Endodermal cell (in vitro differentiated cells): ENCODE results near the gene MSANTD3. TPM values are rescaled to one million over a fixed set of nuclear protein-coding genes. Genes with fewer than 3 reads are reported as not detected.

ENCODE experiments used
- DNase-seq: peaks from one replicate; pipeline ENCODE4 v3.0.0-alpha.2; 2017
- H3K27ac ChIP-seq: 2 replicates; pipeline ENCODE4 v1.5.1; 2013; ENCODE audit warnings: mild to moderate bottlenecking, low read depth, low read length, moderate library complexity
- H3K27me3 ChIP-seq: 2 replicates; pipeline ENCODE4 v1.6.1; 2013; ENCODE audit warnings: mild to moderate bottlenecking, low read length, moderate library complexity; ENCODE audit not compliant: insufficient read depth, control insufficient read depth, poor library complexity, severe bottlenecking
- H3K36me3 ChIP-seq: 2 replicates; pipeline ENCODE4 v1.7.0; 2013; ENCODE audit warnings: mild to moderate bottlenecking, low read length, moderate library complexity; ENCODE audit not compliant: control insufficient read depth, insufficient read depth
- H3K4me1 ChIP-seq: one replicate; pipeline ENCODE4 v1.7.0; 2013; ENCODE audit warnings: low read length; ENCODE audit not compliant: control insufficient read depth, insufficient read depth
- H3K4me3 ChIP-seq: 2 replicates; pipeline ENCODE4 v1.5.1; 2013; ENCODE audit warnings: mild to moderate bottlenecking, low read length, moderate library complexity
- H3K9ac ChIP-seq: 2 replicates; pipeline ENCODE4 v1.6.1; 2013; ENCODE audit warnings: mild to moderate bottlenecking, low read length, moderate library complexity; ENCODE audit not compliant: poor library complexity, severe bottlenecking; ENCODE audit errors: extremely low read depth
- H3K9me3 ChIP-seq: 2 replicates; pipeline ENCODE4 v1.6.1; 2013; ENCODE audit warnings: mild to moderate bottlenecking, low read length, moderate library complexity; ENCODE audit not compliant: control insufficient read depth
- H3K27ac Mint-ChIP-seq: 2 replicates; pipeline ENCODE4 v1.8.0; 2020; ENCODE audit warnings: mixed read lengths
- H3K27me3 Mint-ChIP-seq: 2 replicates; pipeline ENCODE4 v1.8.0; 2021; ENCODE audit warnings: mild to moderate bottlenecking, mixed read lengths; ENCODE audit not compliant: insufficient read depth
- H3K36me3 Mint-ChIP-seq: 2 replicates; pipeline ENCODE4 v1.8.0; 2020; ENCODE audit warnings: low read depth, mixed read lengths
- H3K4me1 Mint-ChIP-seq: 2 replicates; pipeline ENCODE4 v1.8.0; 2020; ENCODE audit warnings: mixed read lengths
- H3K4me3 Mint-ChIP-seq: 2 replicates; pipeline ENCODE4 v1.8.0; 2020; ENCODE audit warnings: mild to moderate bottlenecking, moderate library complexity, mixed read lengths
- H3K9me3 Mint-ChIP-seq: 2 replicates; pipeline ENCODE4 v1.8.0; 2020; ENCODE audit warnings: mild to moderate bottlenecking, mixed read lengths
- CTCF ChIP-seq: fragments of 200-600 bp; sonication (generic); conservative IDR thresholded peaks from 2 replicates; pipeline ENCODE4 v1.5.0; 2021; ENCODE audit warnings: antibody characterized with exemption, mild to moderate bottlenecking
- WGBS, 2 experiments: methylation state at CpG; one replicate each; pipeline versions ENCODE4 v1.1.5 to v1.1.7; 2013; ENCODE audit warnings: missing lambda C conversion rate in 2 of 2, mixed read lengths in 1 of 2; ENCODE audit not compliant: insufficient coverage in 1 of 2, insufficient read length in 1 of 2; 5-methylcytosine and 5-hydroxymethylcytosine counted together
- total RNA-seq, 2 donors: library from RNA; stranded (reverse); fragmentation: NEBNext Ultra II Directional in 1 of 2; extraction: Animal tissue kit (Norgen Biotek cat#: 25700) in 1 of 2; gene quantifications; 2 replicates in 1 of 2; 3 replicates in 1 of 2; pipeline ENCODE4 v1.2.1, GENCODE V29; 2021

Gene MSANTD3
- total RNA-seq, 2 donors from 2014 or later: 29.8 to 32.2 TPM

GRCh38 chr9:100474082-100474923 lies 47.4 kb downstream of the MSANTD3 start:
- Histone ChIP-seq H3K36me3 (no peaks in the 10 kb centered on the region), H3K4me3 (peak overlapping the region; percentile 98), H3K27me3 (no peaks in the 10 kb centered on the region), H3K27ac (peak overlapping the region; percentile 92), H3K9ac (peak overlapping the region; percentile 77), H3K4me1 (no peaks in the 10 kb centered on the region), H3K9me3 (no peaks in the 10 kb centered on the region)
- H3K27me3 Mint-ChIP-seq: no peaks in the 10 kb centered on the region
- H3K9me3 Mint-ChIP-seq: no peaks in the 10 kb centered on the region
- peaks cover 18% of the 10 kb centered on the region for H3K36me3 Mint-ChIP-seq
- TF ChIP-seq CTCF: no peak
- H3K4me3 Mint-ChIP-seq: peak overlapping the region; percentile 81
- peak; percentile 68 for DNase-seq
- peaks cover 27% of the 10 kb centered on the region for H3K4me1 Mint-ChIP-seq
- H3K27ac Mint-ChIP-seq: peak overlapping the region; percentile 67
- WGBS, 2 experiments: 3 to 4% methylated on average over 4 to 26 of the region's 26 CpGs

DNA sequence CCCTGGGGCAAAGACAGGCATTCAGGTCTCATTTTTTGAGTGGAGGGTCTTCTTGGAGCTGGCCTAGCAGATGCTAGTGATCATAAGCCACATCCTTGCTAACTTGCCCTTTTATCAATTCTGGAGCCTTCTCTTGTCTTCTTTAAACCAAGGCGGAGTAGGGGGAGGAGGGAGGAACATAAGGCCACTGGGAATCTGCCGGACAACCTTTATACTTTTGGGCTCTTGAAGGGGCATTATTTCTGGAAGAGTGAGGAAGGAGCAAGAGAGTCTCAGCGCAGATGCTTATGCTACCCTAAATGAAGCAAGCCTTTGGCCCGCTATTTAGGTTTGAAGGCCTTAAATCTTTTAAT lies 48.0 kb downstream of the MSANTD3 start:
- H3K9ac ChIP-seq: peak overlapping the region; percentile 77
- Mint-ChIP-seq H3K27me3 (no peaks in the 10 kb centered on the region), H3K4me1 (peaks cover 27% of the 10 kb centered on the region), H3K36me3 (peaks cover 24% of the 10 kb centered on the region), H3K4me3 (peak overlapping the region; percentile 81), H3K27ac (peak overlapping the region; percentile 67), H3K9me3 (peaks cover 5% of the 10 kb centered on the region)
- no peak for DNase-seq
- H3K4me1 ChIP-seq: no peaks in the 10 kb centered on the region
- WGBS, 2 experiments: 52 to 77% methylated on average over 2 to 4 of the region's 4 CpGs
- no peaks in the 10 kb centered on the region for H3K36me3 ChIP-seq
- TF ChIP-seq CTCF: no peak
- peak overlapping the region; percentile 92 for H3K27ac ChIP-seq
- no peaks in the 10 kb centered on the region for H3K27me3 ChIP-seq
- no peaks in the 10 kb centered on the region for H3K9me3 ChIP-seq
- peak overlapping the region; percentile 98 for H3K4me3 ChIP-seq

DNA sequence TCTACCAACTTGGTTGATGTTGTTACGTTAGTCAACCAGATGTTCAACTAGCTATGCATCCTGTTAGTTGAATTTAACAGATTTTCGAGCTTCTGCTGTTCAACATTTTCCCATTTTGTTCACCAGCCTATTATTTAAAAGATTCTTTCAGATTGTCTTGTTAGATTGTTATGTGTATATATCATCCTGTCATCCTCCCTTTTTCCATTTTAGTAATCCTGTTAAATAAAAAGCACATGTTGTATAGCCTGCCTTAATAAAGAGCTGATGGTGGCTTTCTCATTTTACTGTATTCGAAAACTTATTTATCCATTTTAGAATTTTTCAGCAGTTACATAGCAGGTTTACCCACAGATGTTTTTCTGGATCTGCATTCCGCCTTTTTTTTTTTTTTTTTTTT lies 50.3 kb downstream of the MSANTD3 start:
- Histone ChIP-seq H3K9ac (no peak overlapping the region), H3K36me3 (no peaks in the 10 kb centered on the region), H3K27ac (no peak overlapping the region), H3K4me3 (no peak overlapping the region), H3K27me3 (no peaks in the 10 kb centered on the region), H3K9me3 (no peaks in the 10 kb centered on the region), H3K4me1 (no peaks in the 10 kb centered on the region)
- no peak for DNase-seq
- no peak overlapping the region for H3K27ac Mint-ChIP-seq
- 95 to 100% methylated on average over 1 to 4 of the region's 4 CpGs for WGBS, 2 experiments
- H3K4me1 Mint-ChIP-seq: peaks cover 26% of the 10 kb centered on the region
- no peak overlapping the region for H3K4me3 Mint-ChIP-seq
- H3K27me3 Mint-ChIP-seq: no peaks in the 10 kb centered on the region
- TF ChIP-seq CTCF: no peak
- H3K9me3 Mint-ChIP-seq: peaks cover 5% of the 10 kb centered on the region
- peaks cover 25% of the 10 kb centered on the region for H3K36me3 Mint-ChIP-seq
